Activated CD4-positive, alpha-beta T cell treated with anti-CD3 and anti-CD28 coated beads, Interleukin-2, amount 10 ng/mL, durations not matched to agents 7 days and 5 days (primary cell): ENCODE measurements around the gene RAB11FIP4. TPM values are rescaled to one million over a fixed set of nuclear protein-coding genes. Genes with fewer than 3 reads are reported as not detected.
"Not testable (repeated sequence)": the region's sequence is repeated elsewhere in the genome, so short reads cannot be mapped to it uniquely, and the experiment has no call there.

Experiments
- CTCF ChIA-PET: fragments of 350-600 bp; sonication (Branson Sonifier 250); formaldehyde crosslinking; loops from one replicate; lab custom pipeline; 2021; ENCODE audit warnings: antibody characterized with exemption; lab: Charles Lee
- POLR2A ChIA-PET: fragments of 350-600 bp; sonication (Branson Sonifier 250); formaldehyde crosslinking; loops from one replicate; lab custom pipeline; 2021; ENCODE audit warnings: antibody characterized with exemption; lab: Charles Lee
- DNase-seq: peaks from one replicate; pipeline ENCODE4 v3.0.0-alpha.2; 2020
- H3K27ac Mint-ChIP-seq: one replicate; pipeline ENCODE4 v1.8.0; 2021; ENCODE audit warnings: mild to moderate bottlenecking, moderate library complexity, mixed read lengths
- H3K27me3 Mint-ChIP-seq: one replicate; pipeline ENCODE4 v1.8.0; 2021; ENCODE audit warnings: mixed read lengths
- H3K36me3 Mint-ChIP-seq: one replicate; pipeline ENCODE4 v1.8.0; 2021; ENCODE audit warnings: low read depth, mixed read lengths
- H3K4me1 Mint-ChIP-seq: one replicate; pipeline ENCODE4 v1.8.0; 2021; ENCODE audit warnings: mixed read lengths
- H3K4me3 Mint-ChIP-seq: one replicate; pipeline ENCODE4 v1.8.0; 2021; ENCODE audit warnings: mild to moderate bottlenecking, moderate library complexity, mixed read lengths
- H3K9me3 Mint-ChIP-seq: one replicate; pipeline ENCODE4 v1.8.0; 2021; ENCODE audit warnings: mixed read lengths
- total RNA-seq, 2 experiments: library from RNA; stranded (reverse); gene quantifications; one replicate each; pipeline ENCODE4 v1.2.3, GENCODE V29; 2021

Gene RAB11FIP4
- total RNA-seq, 2 experiments from 2014 or later: 34.4 to 35.5 TPM

DNA sequence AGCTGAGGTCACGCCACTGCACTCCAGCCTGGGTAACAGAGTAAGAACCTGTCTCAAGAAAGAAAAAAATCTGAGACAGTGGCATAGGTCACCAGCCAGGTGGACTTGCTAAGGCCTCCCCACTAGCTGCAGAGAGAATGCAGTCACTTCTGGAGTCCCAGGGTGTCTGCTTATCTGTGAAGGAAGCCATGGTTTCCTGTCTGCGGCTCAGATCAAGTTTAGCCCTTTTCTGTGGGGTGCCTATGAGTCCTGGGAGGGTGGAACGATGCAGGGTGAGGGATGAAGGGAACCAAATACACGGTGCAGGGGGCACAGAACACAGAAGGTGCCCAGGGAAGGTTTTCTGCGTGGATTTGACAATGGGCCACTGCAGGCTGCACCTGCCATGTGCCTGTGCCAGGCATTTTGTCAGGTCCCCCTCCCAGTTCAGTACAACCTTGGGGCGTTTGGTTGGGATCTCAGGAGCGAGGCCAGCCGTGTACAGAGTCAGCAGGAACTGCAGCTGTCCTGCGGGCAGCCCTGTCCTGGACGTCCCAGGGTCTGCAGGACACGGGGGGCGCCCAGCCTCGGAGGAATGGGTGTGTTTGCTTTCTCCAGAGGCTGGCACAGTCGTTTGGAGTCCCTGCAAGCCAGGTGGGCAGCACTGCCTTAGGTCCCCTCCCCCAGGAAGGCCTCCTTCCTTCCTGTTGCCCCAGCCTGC is 41.8 kb downstream of the RAB11FIP4 start:
- peak; percentile 69 for DNase-seq
- no peaks in the 10 kb centered on the region for H3K36me3 Mint-ChIP-seq
- no peak overlapping the region for H3K4me3 Mint-ChIP-seq
- no peak overlapping the region for H3K27ac Mint-ChIP-seq
- peaks cover 22% of the 10 kb centered on the region for H3K4me1 Mint-ChIP-seq
- ChIA-PET CTCF (interaction anchor here (0.7 to 2.9 kb wide), 3 partner anchors 34 to 507 kb away, joined by 3 to 13 read pairs (median 3); no protein-coding TSS in a partner anchor), POLR2A (no interaction called here)
- no peaks in the 10 kb centered on the region for H3K9me3 Mint-ChIP-seq
- H3K27me3 Mint-ChIP-seq: peaks cover 19% of the 10 kb centered on the region

- no peak overlapping the region for H3K27ac Mint-ChIP-seq
- H3K4me3 Mint-ChIP-seq: no peak overlapping the region
Measured at GRCh38 chr17:31433811-31434726, 42.6 kb downstream of the RAB11FIP4 start.

GRCh38 chr17:31434727-31435050 is 43.2 kb downstream of the RAB11FIP4 start:
- POLR2A ChIA-PET: no interaction called here

More at GRCh38 chr17:31433811-31434726, 42.6 kb downstream of the RAB11FIP4 start:
- H3K36me3 Mint-ChIP-seq: no peaks in the 10 kb centered on the region
- H3K4me1 Mint-ChIP-seq: peaks cover 22% of the 10 kb centered on the region
- H3K27me3 Mint-ChIP-seq: peaks cover 19% of the 10 kb centered on the region
- ChIA-PET POLR2A (no interaction called here), CTCF (interaction anchor here (0.6 to 2.9 kb wide), 3 partner anchors 47 to 94 kb away, joined by 3 to 13 read pairs (median 5); no protein-coding TSS in a partner anchor)
- no peaks in the 10 kb centered on the region for H3K9me3 Mint-ChIP-seq
- no peak for DNase-seq

GRCh38 chr17:31435581-31435980 is 44.1 kb downstream of the RAB11FIP4 start:
- peaks cover 22% of the 10 kb centered on the region for H3K4me1 Mint-ChIP-seq
- ChIA-PET POLR2A (no interaction called here), CTCF (interaction anchor here (0.6 to 2.9 kb wide), 4 partner anchors 90 to 239 kb away, joined by 3 to 13 read pairs (median 4); no protein-coding TSS in a partner anchor)
- H3K27me3 Mint-ChIP-seq: peaks cover 13% of the 10 kb centered on the region
- no peaks in the 10 kb centered on the region for H3K9me3 Mint-ChIP-seq
- H3K36me3 Mint-ChIP-seq: no peaks in the 10 kb centered on the region
- no peak overlapping the region for H3K27ac Mint-ChIP-seq
- no peak for DNase-seq
- no peak overlapping the region for H3K4me3 Mint-ChIP-seq

More at GRCh38 chr17:31434727-31435050, 43.2 kb downstream of the RAB11FIP4 start:
- no peak for DNase-seq
- no peak overlapping the region for H3K4me3 Mint-ChIP-seq
- no peaks in the 10 kb centered on the region for H3K9me3 Mint-ChIP-seq
- H3K4me1 Mint-ChIP-seq: peaks cover 22% of the 10 kb centered on the region
- H3K36me3 Mint-ChIP-seq: no peaks in the 10 kb centered on the region
- H3K27me3 Mint-ChIP-seq: peaks cover 19% of the 10 kb centered on the region
- no peak overlapping the region for H3K27ac Mint-ChIP-seq
- CTCF ChIA-PET: interaction anchor here (0.7 to 2.9 kb wide), 3 partner anchors 91 to 123 kb away, joined by 3 to 13 read pairs (median 5); no protein-coding TSS in a partner anchor

GRCh38 chr17:31437720-31438400 is 46.4 kb downstream of the RAB11FIP4 start:
- H3K9me3 Mint-ChIP-seq: no peaks in the 10 kb centered on the region
- DNase-seq: no peak
- peaks cover 17% of the 10 kb centered on the region for H3K4me1 Mint-ChIP-seq
- H3K27ac Mint-ChIP-seq: no peak overlapping the region
- POLR2A ChIA-PET: no interaction called here
- H3K36me3 Mint-ChIP-seq: no peaks in the 10 kb centered on the region
- peaks cover 5% of the 10 kb centered on the region for H3K27me3 Mint-ChIP-seq
- CTCF ChIA-PET: interaction anchor here (0.7 to 1.9 kb wide), 9 partner anchors 9 to 445 kb away, joined by 3 to 15 read pairs (median 4); no protein-coding TSS in a partner anchor
- H3K4me3 Mint-ChIP-seq: no peak overlapping the region

- no peak overlapping the region for H3K27ac Mint-ChIP-seq
- no peaks in the 10 kb centered on the region for H3K36me3 Mint-ChIP-seq
- POLR2A ChIA-PET: no interaction called here
Measured at GRCh38 chr17:31439716-31440115, 48.2 kb downstream of the RAB11FIP4 start.

GRCh38 chr17:31442276-31442675 is 50.8 kb downstream of the RAB11FIP4 start:
- H3K36me3 Mint-ChIP-seq: no peaks in the 10 kb centered on the region
- H3K9me3 Mint-ChIP-seq: no peaks in the 10 kb centered on the region
- DNase-seq: no peak
- no peaks in the 10 kb centered on the region for H3K4me1 Mint-ChIP-seq
- H3K27me3 Mint-ChIP-seq: no peaks in the 10 kb centered on the region
- H3K4me3 Mint-ChIP-seq: no peak overlapping the region
- ChIA-PET CTCF (interaction anchor here (1.4 kb wide), 1 partner anchor 81 kb away, joined by 4 read pairs; no protein-coding TSS in a partner anchor), POLR2A (no interaction called here)
- no peak overlapping the region for H3K27ac Mint-ChIP-seq

More at GRCh38 chr17:31439716-31440115, 48.2 kb downstream of the RAB11FIP4 start:
- H3K4me3 Mint-ChIP-seq: no peak overlapping the region
- no peaks in the 10 kb centered on the region for H3K9me3 Mint-ChIP-seq
- no peaks in the 10 kb centered on the region for H3K27me3 Mint-ChIP-seq
- H3K4me1 Mint-ChIP-seq: no peaks in the 10 kb centered on the region
- DNase-seq: no peak
- CTCF ChIA-PET: interaction anchor here (1.0 to 1.7 kb wide), 3 partner anchors 69 to 387 kb away, joined by 3 to 4 read pairs (median 4); no protein-coding TSS in a partner anchor

DNA sequence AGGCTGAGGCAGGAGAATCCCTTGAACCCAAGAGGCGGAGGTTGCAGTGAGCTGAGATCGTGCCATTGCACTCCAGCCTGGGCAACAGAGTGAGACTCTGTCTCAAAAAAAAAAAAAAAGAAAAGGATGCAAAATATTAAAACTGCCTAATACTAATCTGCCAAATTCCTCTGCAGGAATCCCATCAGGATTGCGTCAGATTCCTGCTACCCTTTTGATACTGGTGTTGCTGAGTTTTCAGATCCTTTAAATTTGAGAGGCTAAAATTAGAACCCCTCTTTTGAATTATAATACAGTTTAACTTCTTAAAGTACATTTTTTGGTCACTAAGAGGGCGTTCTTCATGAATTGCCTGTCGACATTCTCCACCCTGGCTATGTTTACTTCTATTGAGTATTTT is 51.4 kb downstream of the RAB11FIP4 start:
- DNase-seq, H3K27ac Mint-ChIP-seq, H3K36me3 Mint-ChIP-seq, H3K27me3 Mint-ChIP-seq, H3K9me3 Mint-ChIP-seq, H3K4me1 Mint-ChIP-seq, POLR2A ChIA-PET, H3K4me3 Mint-ChIP-seq: not testable (repeated sequence)
- CTCF ChIA-PET: interaction anchor here (1.4 kb wide), 1 partner anchor 80 kb away, joined by 4 read pairs; no protein-coding TSS in a partner anchor

GRCh38 chr17:31443386-31443785 is 51.9 kb downstream of the RAB11FIP4 start:
- H3K4me3 Mint-ChIP-seq: no peak overlapping the region
- POLR2A ChIA-PET: no interaction called here
- CTCF ChIA-PET: interaction anchor here (1.4 kb wide), 1 partner anchor 80 kb away, joined by 4 read pairs; no protein-coding TSS in a partner anchor
- no peaks in the 10 kb centered on the region for H3K27me3 Mint-ChIP-seq
- DNase-seq: no peak
- H3K9me3 Mint-ChIP-seq: no peaks in the 10 kb centered on the region
- H3K4me1 Mint-ChIP-seq: no peaks in the 10 kb centered on the region
- H3K27ac Mint-ChIP-seq: no peak overlapping the region
- no peaks in the 10 kb centered on the region for H3K36me3 Mint-ChIP-seq

DNA sequence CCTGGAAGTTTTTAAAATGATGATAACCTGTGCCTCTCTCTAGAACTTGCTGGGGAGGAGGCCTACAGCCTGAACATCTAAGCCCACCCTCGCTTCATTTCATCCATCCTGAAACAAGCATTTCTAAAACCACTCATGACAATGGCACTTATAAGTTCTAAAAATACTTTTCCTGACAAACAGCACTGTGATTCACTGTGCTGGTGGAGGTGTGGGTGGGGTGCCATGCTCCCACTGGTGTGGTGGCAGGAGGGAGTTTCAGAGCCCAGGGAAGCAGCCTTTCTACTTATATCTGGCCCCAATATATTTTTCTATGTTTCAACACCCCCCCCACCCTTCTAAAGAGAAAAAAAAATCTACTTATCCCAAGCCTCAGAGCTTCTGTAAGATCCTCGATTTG is 52.6 kb downstream of the RAB11FIP4 start:
- H3K9me3 Mint-ChIP-seq: no peaks in the 10 kb centered on the region
- no peak overlapping the region for H3K27ac Mint-ChIP-seq
- no peak for DNase-seq
- no peak overlapping the region for H3K4me3 Mint-ChIP-seq
- ChIA-PET CTCF (no interaction called here), POLR2A (no interaction called here)
- no peaks in the 10 kb centered on the region for H3K4me1 Mint-ChIP-seq
- no peaks in the 10 kb centered on the region for H3K36me3 Mint-ChIP-seq
- H3K27me3 Mint-ChIP-seq: no peaks in the 10 kb centered on the region

- Mint-ChIP-seq H3K4me3 (no peak overlapping the region), H3K27me3 (no peaks in the 10 kb centered on the region), H3K4me1 (no peaks in the 10 kb centered on the region), H3K27ac (no peak overlapping the region), H3K36me3 (no peaks in the 10 kb centered on the region), H3K9me3 (no peaks in the 10 kb centered on the region)
- ChIA-PET POLR2A (no interaction called here), CTCF (interaction anchor here (0.7 kb wide), 1 partner anchor 9 kb away, joined by 3 read pairs; no protein-coding TSS in a partner anchor)
- DNase-seq: no peak
Measured at GRCh38 chr17:31446195-31446967, 54.9 kb downstream of the RAB11FIP4 start.
